A673 (cell line): Measurements from ENCODE around the gene TMEM87A.

Source experiments
- EZH2 ChIP-seq: fragments of 200-600 bp; sonication (generic); IDR thresholded peaks from 2 replicates; pipeline ENCODE4 v1.6.1; 2017; ENCODE audit warnings: borderline replicate concordance, low read depth, mild to moderate bottlenecking, mixed read lengths, antibody characterized with exemption, low read length; ENCODE audit not compliant: poor library complexity, severe bottlenecking
- TF ChIP-seq, protein P1 (sequence below): fragments of 300-800, 200-600 bp; sonication (generic); conservative IDR thresholded peaks from 2 replicates; pipeline ENCODE4 v1.5.1; 2017; ENCODE audit warnings: low read depth, mild to moderate bottlenecking, antibody characterized with exemption, low read length, moderate library complexity, mixed read lengths

DNA sequence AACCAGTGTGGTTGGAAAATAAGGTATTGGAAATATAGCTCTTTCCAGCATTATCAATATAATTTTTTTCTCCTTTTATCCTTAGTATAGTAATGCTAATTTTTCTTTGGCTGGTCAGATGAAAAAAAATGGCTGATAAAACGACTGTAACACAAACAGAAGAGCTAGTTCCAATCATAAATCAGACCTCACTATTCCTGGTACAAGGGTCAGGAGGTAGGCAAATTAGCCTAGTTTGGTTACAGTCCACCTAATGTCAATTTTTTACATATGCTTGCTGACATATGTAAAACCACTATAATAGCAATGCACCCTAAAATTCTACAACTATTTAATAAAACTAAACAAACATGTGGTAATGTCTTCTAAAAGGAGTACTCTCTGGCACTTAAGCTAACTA, 45.2 kb downstream of the TMEM87A start:
- TF ChIP-seq, protein P1, sequence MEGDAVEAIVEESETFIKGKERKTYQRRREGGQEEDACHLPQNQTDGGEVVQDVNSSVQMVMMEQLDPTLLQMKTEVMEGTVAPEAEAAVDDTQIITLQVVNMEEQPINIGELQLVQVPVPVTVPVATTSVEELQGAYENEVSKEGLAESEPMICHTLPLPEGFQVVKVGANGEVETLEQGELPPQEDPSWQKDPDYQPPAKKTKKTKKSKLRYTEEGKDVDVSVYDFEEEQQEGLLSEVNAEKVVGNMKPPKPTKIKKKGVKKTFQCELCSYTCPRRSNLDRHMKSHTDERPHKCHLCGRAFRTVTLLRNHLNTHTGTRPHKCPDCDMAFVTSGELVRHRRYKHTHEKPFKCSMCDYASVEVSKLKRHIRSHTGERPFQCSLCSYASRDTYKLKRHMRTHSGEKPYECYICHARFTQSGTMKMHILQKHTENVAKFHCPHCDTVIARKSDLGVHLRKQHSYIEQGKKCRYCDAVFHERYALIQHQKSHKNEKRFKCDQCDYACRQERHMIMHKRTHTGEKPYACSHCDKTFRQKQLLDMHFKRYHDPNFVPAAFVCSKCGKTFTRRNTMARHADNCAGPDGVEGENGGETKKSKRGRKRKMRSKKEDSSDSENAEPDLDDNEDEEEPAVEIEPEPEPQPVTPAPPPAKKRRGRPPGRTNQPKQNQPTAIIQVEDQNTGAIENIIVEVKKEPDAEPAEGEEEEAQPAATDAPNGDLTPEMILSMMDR, result no peak
- no peak for TF ChIP-seq EZH2
